ENCODE data around the gene FCF1.

FCF1 gene, protein sequence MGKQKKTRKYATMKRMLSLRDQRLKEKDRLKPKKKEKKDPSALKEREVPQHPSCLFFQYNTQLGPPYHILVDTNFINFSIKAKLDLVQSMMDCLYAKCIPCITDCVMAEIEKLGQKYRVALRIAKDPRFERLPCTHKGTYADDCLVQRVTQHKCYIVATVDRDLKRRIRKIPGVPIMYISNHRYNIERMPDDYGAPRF

DNA sequence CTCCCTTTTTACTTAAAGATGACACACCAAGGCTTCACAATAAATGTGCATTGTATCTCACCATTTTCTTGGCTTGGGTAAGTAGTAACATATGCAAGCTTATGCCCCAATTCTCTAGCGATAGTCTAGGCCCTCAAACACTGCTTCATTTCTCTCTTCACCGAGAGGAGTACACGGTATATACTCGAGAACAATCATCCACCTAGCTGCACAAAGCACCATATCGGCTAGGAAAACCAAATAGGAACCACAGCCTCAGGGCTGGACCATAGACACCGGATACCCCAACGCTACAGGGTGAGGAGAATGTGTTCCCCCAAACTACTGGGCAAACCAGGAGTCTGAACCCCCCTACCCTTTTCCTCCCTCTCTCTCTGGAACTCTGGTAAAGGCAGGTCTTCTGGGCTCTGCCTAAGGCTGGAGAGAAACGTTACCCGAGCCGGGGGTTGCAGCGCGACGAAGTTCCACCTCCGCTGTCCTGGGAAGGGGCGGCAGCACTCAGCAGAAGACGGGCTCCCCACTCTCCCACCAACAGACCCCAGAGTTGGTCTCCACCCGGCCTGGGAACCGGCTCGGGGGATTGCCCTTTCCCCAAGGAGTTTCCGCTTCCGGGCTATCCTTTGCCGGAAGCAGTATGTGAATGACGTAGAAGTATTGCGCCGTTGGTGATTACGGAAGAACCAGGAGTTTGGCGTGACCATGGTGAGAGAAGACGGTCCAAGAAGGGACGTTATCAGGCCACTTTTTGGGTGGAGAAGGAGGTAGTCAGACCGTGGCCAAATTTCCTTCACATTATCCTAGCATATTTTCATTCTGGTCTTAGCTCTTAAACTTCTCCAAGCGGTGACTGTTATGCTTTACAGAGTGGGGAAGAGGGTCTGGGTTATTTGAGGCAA is at the start of gene FCF1, which contains the start of gene AREL1:
Gene FCF1 (plus strand): TSS at position 646 of the 896 bp plus-strand sequence. CDS start 54 bp downstream, at position 700.
Gene AREL1 (minus strand): TSS at position 582 of the 896 bp plus-strand sequence. CDS start 27,465 bp downstream, outside the sequence.
- no peaks in the 10 kb centered on the region for H3K27me3 ChIP-seq (ENCODE audit: control insufficient read depth, low read length)
- H3K9me3 ChIP-seq (ENCODE audit: control insufficient read depth, insufficient read depth, low read length), result no peaks in the 10 kb centered on the region
- no peak within 1 kb of the TSS for H3K27ac ChIP-seq (ENCODE audit: low read depth, low read length)
- peak within 1 kb of the TSS; percentile 73 for H3K4me2 ChIP-seq (ENCODE audit: low read length)
- peak within 1 kb of the TSS; percentile 85 for H3K4me3 ChIP-seq (ENCODE audit: low read length)
- no peak for TF ChIP-seq EZH2phosphoT487 (IDR thresholded peaks at IDR 0.05; ENCODE audit: borderline replicate concordance, low read length)
- TF ChIP-seq, protein P1, sequence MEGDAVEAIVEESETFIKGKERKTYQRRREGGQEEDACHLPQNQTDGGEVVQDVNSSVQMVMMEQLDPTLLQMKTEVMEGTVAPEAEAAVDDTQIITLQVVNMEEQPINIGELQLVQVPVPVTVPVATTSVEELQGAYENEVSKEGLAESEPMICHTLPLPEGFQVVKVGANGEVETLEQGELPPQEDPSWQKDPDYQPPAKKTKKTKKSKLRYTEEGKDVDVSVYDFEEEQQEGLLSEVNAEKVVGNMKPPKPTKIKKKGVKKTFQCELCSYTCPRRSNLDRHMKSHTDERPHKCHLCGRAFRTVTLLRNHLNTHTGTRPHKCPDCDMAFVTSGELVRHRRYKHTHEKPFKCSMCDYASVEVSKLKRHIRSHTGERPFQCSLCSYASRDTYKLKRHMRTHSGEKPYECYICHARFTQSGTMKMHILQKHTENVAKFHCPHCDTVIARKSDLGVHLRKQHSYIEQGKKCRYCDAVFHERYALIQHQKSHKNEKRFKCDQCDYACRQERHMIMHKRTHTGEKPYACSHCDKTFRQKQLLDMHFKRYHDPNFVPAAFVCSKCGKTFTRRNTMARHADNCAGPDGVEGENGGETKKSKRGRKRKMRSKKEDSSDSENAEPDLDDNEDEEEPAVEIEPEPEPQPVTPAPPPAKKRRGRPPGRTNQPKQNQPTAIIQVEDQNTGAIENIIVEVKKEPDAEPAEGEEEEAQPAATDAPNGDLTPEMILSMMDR (IDR thresholded peaks at IDR 0.05; ENCODE audit: low read depth, low read length, poor library complexity, severe bottlenecking), result no peak
- no peaks in the 10 kb centered on the region for H4K20me1 ChIP-seq (ENCODE audit: control insufficient read depth, insufficient read depth, low read depth, low read length)
- peaks cover 71% of the 10 kb centered on the region for H3K79me2 ChIP-seq (ENCODE audit: control insufficient read depth, low read length)
- H3K9me2 ChIP-seq (replicated peaks; ENCODE audit: control insufficient read depth, low read length), result no peaks in the 10 kb centered on the region
- H3F3A ChIP-seq (ENCODE audit: control insufficient read depth, insufficient read depth), result 0 out of 2 replicates have a peak, but pooled peaks cover 3% of the 10 kb centered on the region
- peaks cover 11% of the 10 kb centered on the region for H3K4me1 ChIP-seq (ENCODE audit: control insufficient read depth, low read length)
- H3K36me3 ChIP-seq (ENCODE audit: control insufficient read depth, low read length), result peaks cover 27% of the 10 kb centered on the region

GRCh38 chr14:74663884-74664283 is 49.1 kb upstream of the FCF1 start:
- Histone ChIP-seq H3K9me2 (replicated peaks; ENCODE audit: control insufficient read depth, low read length) (no peaks in the 10 kb centered on the region), H3K27me3 (ENCODE audit: control insufficient read depth, low read length) (no peaks in the 10 kb centered on the region), H3K4me2 (ENCODE audit: low read length) (no peak overlapping the region), H3K4me1 (ENCODE audit: control insufficient read depth, low read length) (no peaks in the 10 kb centered on the region), H3K4me3 (ENCODE audit: low read length) (no peak overlapping the region), H3K79me2 (ENCODE audit: control insufficient read depth, low read length) (no peaks in the 10 kb centered on the region), H3K27ac (ENCODE audit: low read depth, low read length) (no peak overlapping the region), H4K20me1 (ENCODE audit: control insufficient read depth, insufficient read depth, low read depth, low read length) (no peaks in the 10 kb centered on the region), H3F3A (ENCODE audit: control insufficient read depth, insufficient read depth) (no peaks in the 10 kb centered on the region), H3K9me3 (ENCODE audit: control insufficient read depth, insufficient read depth, low read length) (no peaks in the 10 kb centered on the region), H3K36me3 (ENCODE audit: control insufficient read depth, low read length) (peaks cover 60% of the 10 kb centered on the region)
- TF ChIP-seq, protein P1 (IDR thresholded peaks at IDR 0.05; ENCODE audit: low read depth, low read length, poor library complexity, severe bottlenecking), result no peak
- no peak for TF ChIP-seq EZH2phosphoT487 (IDR thresholded peaks at IDR 0.05; ENCODE audit: borderline replicate concordance, low read length)

DNA sequence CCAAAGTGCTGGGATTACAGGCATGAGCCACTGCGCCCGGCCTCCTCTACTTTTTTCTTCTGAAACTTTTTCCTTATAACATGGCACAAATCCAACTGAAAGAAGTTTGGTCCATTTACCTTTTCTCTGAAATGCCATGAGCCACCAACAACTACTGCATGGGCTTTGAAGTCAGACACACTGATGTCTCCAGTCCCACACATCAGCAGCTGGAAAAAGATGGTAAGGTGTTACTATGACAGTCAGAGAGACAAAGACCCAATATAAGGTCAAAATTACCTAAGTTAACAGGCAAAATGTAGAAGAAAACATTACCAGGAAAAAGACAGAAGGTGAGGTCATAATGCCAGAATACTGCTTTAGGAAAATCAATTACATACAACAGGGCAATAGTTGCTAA is 48.2 kb upstream of the FCF1 start:
- no peaks in the 10 kb centered on the region for H3K9me2 ChIP-seq (replicated peaks; ENCODE audit: control insufficient read depth, low read length)
- H3K79me2 ChIP-seq (ENCODE audit: control insufficient read depth, low read length), result no peaks in the 10 kb centered on the region
- H3K4me3 ChIP-seq (ENCODE audit: low read length), result no peak overlapping the region
- H3K4me2 ChIP-seq (ENCODE audit: low read length), result no peak overlapping the region
- no peaks in the 10 kb centered on the region for H3K9me3 ChIP-seq (ENCODE audit: control insufficient read depth, insufficient read depth, low read length)
- H3K27me3 ChIP-seq (ENCODE audit: control insufficient read depth, low read length), result no peaks in the 10 kb centered on the region
- H3K27ac ChIP-seq (ENCODE audit: low read depth, low read length), result no peak overlapping the region
- H3F3A ChIP-seq (ENCODE audit: control insufficient read depth, insufficient read depth), result no peaks in the 10 kb centered on the region
- peaks cover 68% of the 10 kb centered on the region for H3K36me3 ChIP-seq (ENCODE audit: control insufficient read depth, low read length)
- no peaks in the 10 kb centered on the region for H4K20me1 ChIP-seq (ENCODE audit: control insufficient read depth, insufficient read depth, low read depth, low read length)
- H3K4me1 ChIP-seq (ENCODE audit: control insufficient read depth, low read length), result no peaks in the 10 kb centered on the region
- TF ChIP-seq EZH2phosphoT487 (IDR thresholded peaks at IDR 0.05; ENCODE audit: borderline replicate concordance, low read length), result no peak
- TF ChIP-seq, protein P1 (IDR thresholded peaks at IDR 0.05; ENCODE audit: low read depth, low read length, poor library complexity, severe bottlenecking), result no peak

Data from DOHH2 (cell line).